Posterior vena cava (tissue), 2 donors: ENCODE measurements around the gene PLXNA4. TPM values are rescaled to one million over a fixed set of nuclear protein-coding genes. Genes with fewer than 3 reads are reported as not detected.
A peak's percentile ranks its signal among the peaks of the same experiment; 100 is the strongest.
"Not testable (repeated sequence)": the region's sequence is repeated elsewhere in the genome, so short reads cannot be mapped to it uniquely, and the experiment has no call there.

Experiments
- DNase-seq: peaks from one replicate; pipeline ENCODE4 v3.0.0-alpha.2; 2020; ENCODE audit warnings: low spot score
- intact Hi-C, 2 donors: fragments of 100-400 bp; cut with DNase I; formaldehyde crosslinking; loops; one replicate each; pipeline versions ENCODE4 v1.14.1 to v1.14.2; 2022 to 2023
- long read RNA-seq, 2 donors: library from polyadenylated mRNA; unstranded; transcript quantifications; one replicate each; pipeline ENCODE4 v2.0.0, GENCODE V29; 2020 to 2021
- total RNA-seq, 2 donors: library from RNA; stranded (reverse); fragmentation: NEBNext Ultra II Directional; extraction: Animal tissue kit (Norgen Biotek cat#: 25700); gene quantifications; one replicate each; pipeline ENCODE4 v1.2.1, GENCODE V29; 2021
- donor health status: DM: yes; HTN: yes; CAD: no.
- donor health status: DM: yes; HTN: yes; CAD: no.

PLXNA4 gene
- 10 to 100 TPM; 24.9 to 61.2 TPM for total RNA-seq
- long read RNA-seq, donor 1, partial matches to known transcripts: 18 of 39 reads
- long read RNA-seq, donor 1, other reads (novel, unspliced or antisense): 21 of 39 reads
- long read RNA-seq, donor 2, partial matches to known transcripts: 4 of 21 reads
- long read RNA-seq, donor 2, other reads (novel, unspliced or antisense): 17 of 21 reads

- intact Hi-C loops: loop anchor here (1.0 to 10.0 kb wide), 4 partner anchors 256 to 881 kb away; no protein-coding TSS in a partner anchor
- DNase-seq: no peak
These were observed at the start of gene PLXNA4 for GRCh38 chr7:132575982-132576720. Gene PLXNA4 (minus strand): TSS chr7:132576470. CDS start chr7:132508693, 67,777 bp downstream.

GRCh38 chr7:132625651-132626050, 49.4 kb upstream of the PLXNA4 start:
- intact Hi-C loops: no loop called here
- DNase-seq: no peak

GRCh38 chr7:132622081-132622480, 45.8 kb upstream of the PLXNA4 start:
- intact Hi-C loops: no loop called here
- DNase-seq: no peak

DNA sequence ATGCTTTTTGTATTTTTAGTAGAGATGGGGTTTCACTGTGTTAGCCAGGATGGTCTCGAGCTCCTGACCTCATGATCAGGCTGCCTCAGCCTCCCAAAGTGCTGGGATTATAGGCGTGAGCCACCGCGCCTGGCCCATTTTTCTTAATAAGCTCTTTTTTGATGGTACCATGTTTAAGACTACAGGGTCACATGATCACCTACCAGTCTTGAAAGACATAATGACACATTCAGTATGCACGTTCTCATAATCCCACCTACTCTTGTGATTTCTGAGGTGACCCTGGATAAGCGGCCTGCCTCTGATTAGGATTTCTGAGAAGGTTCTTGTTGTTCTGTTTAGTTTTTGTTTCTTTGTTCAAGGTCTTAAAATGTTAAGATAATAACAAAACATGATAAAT, 43.7 kb upstream of the PLXNA4 start:
- DNase-seq: no peak
- intact Hi-C loops: no loop called here

DNA sequence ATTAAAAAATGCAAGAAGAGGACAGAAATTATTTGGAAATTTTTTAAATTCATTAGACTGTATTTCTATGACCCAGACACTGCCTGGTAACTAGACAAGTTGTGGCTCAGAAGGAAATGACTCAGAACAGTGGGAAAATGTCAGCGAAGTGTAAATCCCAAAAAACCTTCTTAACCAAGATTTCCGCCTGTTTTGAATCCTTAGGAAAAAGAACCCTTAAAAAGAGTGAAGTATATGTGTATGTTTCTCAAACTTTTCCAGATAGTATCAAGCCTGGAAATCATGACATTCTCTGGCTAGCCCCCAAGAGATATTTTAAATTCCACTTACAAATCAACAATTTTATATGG, 42.7 kb upstream of the PLXNA4 start:
- intact Hi-C loops: no loop called here
- no peak for DNase-seq

DNA sequence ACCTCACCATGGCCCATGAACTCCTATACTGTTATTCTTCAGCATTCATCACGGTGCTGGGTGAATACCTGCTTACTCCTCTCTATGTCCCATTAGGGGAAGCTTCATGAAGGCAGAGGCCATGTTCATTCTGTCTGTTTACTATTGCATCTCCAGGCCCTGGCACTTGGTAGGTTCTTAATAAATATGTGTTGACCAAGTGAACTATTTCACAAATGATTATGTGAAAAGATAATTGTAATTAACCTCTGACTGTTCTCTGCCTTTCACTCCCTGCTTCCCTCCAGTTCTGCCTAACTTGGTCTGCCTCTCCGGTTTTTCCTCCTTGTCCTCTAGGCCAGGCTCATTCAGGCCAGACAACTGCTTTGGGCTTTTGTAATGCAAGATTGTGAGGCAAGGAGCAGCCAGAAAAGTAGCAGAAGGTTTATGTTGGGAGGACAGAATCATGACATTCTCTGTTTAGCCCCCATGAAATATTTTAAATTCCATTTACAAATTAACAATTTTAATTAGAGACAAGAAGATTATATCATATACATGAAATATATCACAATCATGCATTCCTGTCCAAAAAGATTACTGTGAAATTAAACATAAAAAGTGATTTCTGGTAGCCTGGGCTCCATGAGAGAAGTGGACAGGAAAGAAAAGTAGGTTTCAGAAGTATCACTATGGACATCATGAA, 42.1 kb upstream of the PLXNA4 start:
- no peak for DNase-seq
- intact Hi-C loops: no loop called here

DNA sequence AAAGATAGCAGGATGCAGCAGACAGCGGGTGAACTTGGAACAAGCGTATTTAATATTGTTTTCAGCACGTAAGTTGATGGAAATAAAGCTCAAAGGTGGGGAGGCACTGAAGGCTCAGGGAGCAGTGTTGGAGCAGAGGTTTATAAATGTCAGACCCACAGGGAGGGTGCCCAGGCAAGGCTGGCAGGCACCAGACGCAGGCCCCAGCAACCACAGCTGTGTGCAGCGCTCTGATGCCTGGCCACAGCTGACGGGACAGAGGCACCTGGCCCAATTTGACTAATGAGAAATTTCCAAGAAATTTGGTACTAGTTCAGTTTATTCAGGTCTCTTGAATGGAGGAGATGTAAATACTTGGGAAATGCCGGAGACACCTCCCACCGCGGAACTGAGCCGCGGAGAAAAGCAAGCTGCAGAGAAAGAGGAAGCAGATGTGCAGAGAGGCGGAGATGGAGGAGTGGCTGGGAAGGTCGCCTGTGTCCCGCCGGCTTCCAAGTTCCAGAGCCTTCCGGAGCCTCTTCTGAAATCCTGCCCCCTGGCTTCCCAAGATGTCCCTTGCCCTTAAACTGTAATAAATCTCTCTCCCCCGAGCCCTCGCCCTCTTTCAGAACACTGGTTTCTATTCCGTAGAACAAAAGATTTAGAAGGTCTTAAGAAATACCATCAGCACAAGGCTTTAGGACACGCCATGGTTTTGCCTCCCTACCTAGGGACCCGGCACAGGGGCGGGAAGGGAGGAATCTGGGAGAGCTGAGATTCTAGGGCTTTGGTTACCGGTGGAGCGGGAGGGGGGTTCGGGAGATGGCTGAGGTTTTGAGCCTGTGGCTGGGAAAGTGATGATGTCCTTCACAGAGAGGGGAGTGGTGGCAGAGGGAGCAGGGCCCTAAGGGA, 38.4 kb upstream of the PLXNA4 start:
- intact Hi-C loops: no loop called here
- DNase-seq: peak; percentile 84

- intact Hi-C loops: no loop called here
- no peak for DNase-seq
These were observed 37.5 kb upstream of the PLXNA4 start for GRCh38 chr7:132613737-132614136.

GRCh38 chr7:132610995-132611394, 34.7 kb upstream of the PLXNA4 start:
- DNase-seq: no peak
- intact Hi-C loops: no loop called here

- DNase-seq: no peak
- intact Hi-C loops: no loop called here
These were observed 33.7 kb upstream of the PLXNA4 start for GRCh38 chr7:132609906-132610520.

GRCh38 chr7:132609222-132609621, 33.0 kb upstream of the PLXNA4 start:
- intact Hi-C loops: no loop called here
- DNase-seq: no peak

GRCh38 chr7:132608523-132608922, 32.3 kb upstream of the PLXNA4 start:
- no peak for DNase-seq
- intact Hi-C loops: no loop called here

GRCh38 chr7:132607656-132608055, 31.4 kb upstream of the PLXNA4 start:
- intact Hi-C loops: no loop called here
- DNase-seq: no peak

DNA sequence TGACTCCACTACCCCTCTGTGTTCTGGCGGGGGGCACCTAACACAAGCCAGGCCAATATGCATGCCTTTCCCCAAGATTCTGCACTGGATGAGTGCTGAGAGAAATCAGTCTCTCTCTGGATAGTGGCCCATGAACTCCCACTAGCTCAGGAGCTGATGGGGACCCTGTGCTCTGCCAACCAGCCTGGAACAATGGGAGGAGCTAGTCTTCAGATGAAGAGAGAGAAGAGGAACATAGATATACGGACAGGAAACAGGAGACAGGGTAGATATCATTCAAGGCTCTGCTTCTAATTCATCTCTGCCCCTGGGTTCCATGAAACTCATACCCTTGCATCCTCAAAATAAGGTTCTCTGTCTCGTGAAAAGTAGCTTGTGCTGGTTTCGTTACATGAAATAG, 27.9 kb upstream of the PLXNA4 start:
- intact Hi-C loops: no loop called here
- DNase-seq: no peak

DNA sequence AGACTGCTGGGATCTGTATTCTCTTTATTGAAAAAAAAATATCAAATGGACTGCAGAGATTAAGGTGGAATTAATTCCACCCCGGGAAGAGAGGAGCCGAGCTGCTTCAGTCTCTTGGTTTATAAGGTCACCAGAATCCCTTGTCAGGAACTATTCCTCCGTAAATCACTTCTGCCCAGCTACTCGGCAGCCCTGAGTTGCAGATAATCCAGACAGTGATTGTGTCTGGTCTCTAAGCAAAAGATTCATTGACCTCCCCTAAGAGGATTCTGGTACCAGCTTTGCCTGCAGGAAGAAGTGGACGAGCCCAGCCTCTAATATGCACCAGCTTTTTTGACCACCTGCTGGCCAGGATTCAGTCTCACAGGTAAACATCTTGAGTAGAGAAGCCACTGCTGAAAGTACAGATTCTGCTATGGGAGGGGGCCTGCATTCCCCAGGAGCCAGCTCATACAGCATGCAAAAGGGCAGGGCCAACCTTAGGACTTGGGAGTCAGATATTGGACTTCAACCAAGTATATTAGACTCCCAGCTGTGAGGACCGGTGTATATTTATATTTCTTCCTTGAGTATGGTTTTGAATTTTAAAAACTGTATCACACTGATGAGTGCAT, 27.1 kb upstream of the PLXNA4 start:
- intact Hi-C loops: no loop called here
- no peak for DNase-seq

DNA sequence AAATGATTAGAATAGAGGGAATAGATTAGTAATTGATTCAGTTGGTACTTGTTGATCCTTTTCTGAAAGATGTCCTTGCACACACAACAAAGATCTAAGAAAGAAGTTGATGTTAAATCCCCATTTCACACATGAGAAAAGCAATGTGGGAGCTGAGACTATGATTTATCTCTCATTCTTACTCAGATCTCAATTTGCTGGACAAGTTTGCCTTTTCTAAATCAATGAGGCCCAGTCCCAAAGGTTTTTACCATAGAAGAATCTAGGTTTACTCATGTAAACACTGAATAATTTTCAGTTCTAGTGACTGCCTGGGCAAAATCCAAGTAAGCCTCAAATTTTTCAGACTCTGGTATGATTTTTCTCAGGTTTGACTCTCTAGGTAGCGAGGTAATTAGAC, 25.5 kb upstream of the PLXNA4 start:
- DNase-seq: no peak
- intact Hi-C loops: no loop called here

- no peak for DNase-seq
- intact Hi-C loops: no loop called here
These were observed 20.3 kb upstream of the PLXNA4 start for GRCh38 chr7:132596588-132596987.

GRCh38 chr7:132594741-132595140, 18.5 kb upstream of the PLXNA4 start:
- DNase-seq, intact Hi-C loops: not testable (repeated sequence)

- intact Hi-C loops: no loop called here
- no peak for DNase-seq
These were observed 16.7 kb upstream of the PLXNA4 start for GRCh38 chr7:132592936-132593335.
